NOMO-1 (cell line): ENCODE measurements around the gene AMZ1.
"Not testable (repeated sequence)": the region's sequence is repeated elsewhere in the genome, so short reads cannot be mapped to it uniquely, and the experiment has no call there.

Experiments
- DNase-seq, 2 experiments: peaks; one replicate each; lab custom pipeline; 2025; ENCODE audit not compliant: unreplicated experiment in 2 of 2; lab: John Stamatoyannopoulos, UW

The AMZ1 gene

DNA sequence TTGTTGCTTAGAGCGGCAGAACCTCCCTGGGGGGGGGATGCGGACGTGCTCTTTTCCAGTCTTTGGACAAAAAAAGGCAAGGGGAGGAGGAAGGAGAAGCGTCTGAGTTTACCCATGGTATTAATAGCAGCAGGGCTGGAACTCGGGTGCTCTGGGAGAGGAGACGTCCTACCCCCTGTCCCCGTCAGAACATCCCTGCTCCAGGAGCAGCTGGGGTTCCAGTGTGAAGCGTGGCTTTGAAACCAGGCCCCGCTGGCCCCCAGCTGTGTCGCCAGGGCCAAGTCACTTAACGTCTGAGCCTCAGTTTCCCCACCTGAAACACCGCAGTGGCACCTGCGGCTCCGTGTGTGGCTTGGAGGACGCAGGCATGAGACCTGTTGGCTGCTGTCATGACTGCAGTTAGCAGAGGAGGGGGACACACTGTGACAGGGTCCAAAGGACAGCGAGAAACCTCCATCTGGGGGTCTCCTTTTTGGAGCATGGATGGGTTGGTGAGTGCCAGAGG, 1.4 kb downstream of the AMZ1 start:
- no peak for DNase-seq

DNA sequence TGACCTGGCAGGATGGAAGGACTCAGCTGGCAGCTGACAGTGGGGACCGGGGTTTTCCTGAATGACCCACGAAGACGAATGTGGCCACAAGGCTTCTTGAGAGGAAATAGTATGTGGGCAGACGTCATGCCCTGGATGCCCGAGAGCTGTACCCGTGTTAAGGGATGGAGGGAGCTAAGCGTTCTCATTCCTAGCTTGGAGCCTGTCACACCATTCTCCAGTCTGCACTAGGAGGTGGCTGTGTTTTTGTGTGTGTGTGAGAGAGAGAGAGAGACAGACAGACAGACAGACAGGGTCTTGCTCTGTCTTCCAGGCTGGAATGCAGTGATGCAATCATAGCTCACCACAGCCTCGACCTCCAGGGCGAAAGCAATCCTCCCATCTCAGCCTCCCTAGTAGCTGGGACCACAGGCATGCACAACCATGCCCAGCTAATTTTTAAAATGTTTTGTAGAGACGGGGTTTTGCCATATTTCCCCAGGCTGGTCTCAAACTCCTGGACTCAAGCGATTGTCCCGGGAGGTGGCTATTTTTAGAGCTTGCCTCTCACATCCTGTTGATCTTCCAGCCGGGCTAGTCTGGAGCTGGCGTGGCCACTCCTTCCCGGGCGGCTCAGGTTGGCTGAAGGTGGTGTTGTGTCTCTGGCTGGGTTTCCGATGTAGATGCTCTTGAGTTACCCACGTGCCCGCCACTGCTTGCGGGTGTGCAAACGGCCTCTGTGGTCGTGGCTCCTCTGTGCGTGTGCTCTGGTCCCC, 2.1 kb downstream of the AMZ1 start:
- DNase-seq, result no peak

GRCh38 chr7:2691011-2691707, 3.2 kb downstream of the AMZ1 start:
- peak; percentile 69 to 71 for DNase-seq

GRCh38 chr7:2691932-2692439, 4.0 kb downstream of the AMZ1 start:
- DNase-seq, result not testable (repeated sequence)

- no peak for DNase-seq
Observed at GRCh38 chr7:2692543-2692942, 4.5 kb downstream of the AMZ1 start.

- DNase-seq, result not testable (repeated sequence)
Observed at GRCh38 chr7:2693420-2694121, 5.6 kb downstream of the AMZ1 start.

- not testable (repeated sequence) for DNase-seq
Observed at GRCh38 chr7:2694122-2694436, 6.1 kb downstream of the AMZ1 start.

- peak; percentile 55 to 57 for DNase-seq
Observed at GRCh38 chr7:2698581-2699288, 10.7 kb downstream of the AMZ1 start.

DNA sequence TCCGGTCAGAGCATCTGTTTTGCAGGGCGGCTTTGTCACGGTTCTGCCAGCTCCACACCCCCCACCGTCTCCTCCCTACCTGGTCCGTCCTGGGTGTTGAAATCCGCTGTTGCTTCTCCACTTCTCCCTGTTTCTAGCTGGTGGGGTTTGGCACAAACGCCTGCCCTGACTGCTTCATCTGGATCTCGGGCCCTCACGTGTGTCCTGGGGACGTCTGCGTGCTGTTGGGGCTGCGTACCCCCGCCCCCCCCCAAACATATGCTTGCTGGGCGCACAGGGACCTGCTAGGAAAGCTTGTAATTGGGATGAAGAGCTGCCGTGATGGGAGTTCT, 11.3 kb downstream of the AMZ1 start:
- no peak for DNase-seq

GRCh38 chr7:2700141-2700850, 12.3 kb downstream of the AMZ1 start:
- no peak for DNase-seq

GRCh38 chr7:2701424-2701823, 13.4 kb downstream of the AMZ1 start:
- no peak for DNase-seq

GRCh38 chr7:2701832-2702593, 14.0 kb downstream of the AMZ1 start:
- no peak for DNase-seq

DNA sequence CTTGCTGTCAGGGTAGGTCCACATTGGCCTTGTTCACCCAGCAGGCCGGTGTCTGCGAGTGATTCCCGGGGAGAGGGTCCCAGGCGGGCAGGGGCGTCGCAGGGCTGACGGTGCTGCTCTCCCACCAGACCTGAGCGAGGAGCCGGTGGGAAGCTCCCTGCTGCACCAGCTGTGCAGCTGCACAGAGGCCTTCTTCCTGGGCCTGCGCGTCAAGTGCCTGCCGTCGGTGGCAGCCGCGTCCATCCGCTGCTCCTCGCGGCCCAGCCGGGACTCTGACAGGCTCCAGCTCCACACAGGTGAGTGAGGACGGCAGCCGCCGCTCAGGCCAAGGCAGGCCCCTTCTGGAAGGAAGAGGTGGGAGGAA, 14.6 kb downstream of the AMZ1 start:
- no peak for DNase-seq

GRCh38 chr7:2705371-2706096, 17.5 kb downstream of the AMZ1 start:
- no peak for DNase-seq

DNA sequence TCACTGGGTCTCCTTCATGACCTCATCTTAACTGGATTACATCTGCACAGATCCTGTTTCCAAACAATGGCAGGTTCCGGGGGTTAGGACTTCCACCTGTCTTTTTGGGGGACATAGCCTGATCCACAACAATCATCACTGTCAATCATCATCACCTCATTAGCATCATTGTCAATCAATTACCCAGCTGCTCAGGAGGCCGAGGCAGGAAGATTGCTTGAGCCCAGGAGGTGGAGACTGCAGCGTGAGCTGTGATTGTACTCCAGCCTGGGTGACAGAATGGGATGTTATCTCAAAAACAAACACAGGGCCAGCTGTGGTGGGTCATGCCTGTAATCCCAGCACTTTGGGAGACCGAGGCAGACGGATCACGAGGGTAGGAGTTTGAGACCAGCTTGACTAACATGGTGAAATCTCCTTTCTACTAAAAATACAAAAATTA, 18.7 kb downstream of the AMZ1 start:
- no peak for DNase-seq

- DNase-seq, result no peak
Observed at GRCh38 chr7:2707481-2707880, 19.5 kb downstream of the AMZ1 start.

- DNase-seq, result no peak
Observed at GRCh38 chr7:2708041-2708440, 20.0 kb downstream of the AMZ1 start.

DNA sequence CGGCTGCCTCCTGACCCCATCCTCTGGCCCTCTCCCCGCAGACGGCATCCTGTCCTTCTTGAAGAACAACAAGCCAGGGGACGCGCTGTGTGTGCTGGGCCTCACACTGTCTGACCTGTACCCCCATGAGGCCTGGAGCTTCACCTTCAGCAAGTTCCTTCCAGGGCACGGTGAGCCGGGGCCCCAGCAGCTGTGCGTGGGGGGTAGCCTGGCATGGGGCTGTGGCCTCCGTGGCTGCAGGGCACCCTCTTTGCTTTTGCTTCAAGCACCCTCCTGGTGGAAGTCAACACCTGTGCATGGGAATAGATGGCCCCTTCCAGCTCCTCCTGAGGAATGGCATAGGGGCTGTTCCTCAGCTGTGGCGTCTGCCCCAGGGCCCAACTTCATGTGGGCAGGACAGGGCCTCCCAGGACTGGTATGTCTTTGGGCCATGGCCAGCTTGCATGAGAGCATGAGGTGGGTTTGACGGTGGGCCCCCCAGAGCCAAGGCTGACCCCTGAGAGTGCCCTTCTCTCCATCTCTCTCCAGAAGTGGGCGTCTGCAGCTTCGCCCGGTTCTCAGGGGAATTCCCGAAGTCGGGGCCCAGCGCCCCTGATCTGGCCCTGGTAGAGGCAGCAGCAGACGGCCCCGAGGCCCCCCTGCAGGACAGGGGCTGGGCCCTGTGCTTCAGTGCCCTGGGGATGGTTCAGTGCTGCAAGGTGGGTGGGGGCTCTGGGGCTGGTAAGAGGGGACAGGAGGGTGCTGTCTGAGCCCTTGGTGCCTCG, 20.7 kb downstream of the AMZ1 start:
- no peak for DNase-seq
